GM19372 (cell line): ENCODE data around the gene CLEC4M.
"Not testable (repeated sequence)": the region's sequence is repeated elsewhere in the genome, so short reads cannot be mapped to it uniquely, and the experiment has no call there.

Experiments
- ATAC-seq: cut with Tn5 transposase; IDR thresholded peaks from one replicate; pipeline ENCODE4 v1.9.1; 2021; ENCODE audit warnings: mild to moderate bottlenecking, low read depth, moderate library complexity; ENCODE audit not compliant: unreplicated experiment

Gene CLEC4M

GRCh38 chr19:7799640-7800355 is 36.8 kb downstream of the CLEC4M start:
- ATAC-seq: no peak

- no peak for ATAC-seq
Observed at GRCh38 chr19:7801020-7801570, 38.1 kb downstream of the CLEC4M start.

GRCh38 chr19:7806234-7806633 is 43.2 kb downstream of the CLEC4M start:
- ATAC-seq: no peak

- ATAC-seq: no peak
Observed at GRCh38 chr19:7806876-7807275, 43.8 kb downstream of the CLEC4M start.

- ATAC-seq: no peak
Observed at GRCh38 chr19:7808108-7808507, 45.1 kb downstream of the CLEC4M start.

- ATAC-seq: no peak
Observed at GRCh38 chr19:7811989-7812388, 48.9 kb downstream of the CLEC4M start.

- ATAC-seq: no peak
Observed at GRCh38 chr19:7815325-7815724, 52.3 kb downstream of the CLEC4M start.

- not testable (repeated sequence) for ATAC-seq
Observed at GRCh38 chr19:7816040-7816439, 53.0 kb downstream of the CLEC4M start.

- ATAC-seq: no peak
Observed at GRCh38 chr19:7817801-7818200, 54.8 kb downstream of the CLEC4M start.

- ATAC-seq: no peak
Observed at GRCh38 chr19:7818806-7819205, 55.8 kb downstream of the CLEC4M start.
